Measurements from ENCODE around the gene CIDEB. TPM values are rescaled to one million over a fixed set of nuclear protein-coding genes. Genes with fewer than 3 reads are reported as not detected.

CIDEB gene
- total and polyA plus RNA-seq, 10 of the 15 experiments (the other 5 are each of a cell fraction or from before 2014, with no cell fraction given): 0.34 to 6.3 (median 3.2) TPM

DNA sequence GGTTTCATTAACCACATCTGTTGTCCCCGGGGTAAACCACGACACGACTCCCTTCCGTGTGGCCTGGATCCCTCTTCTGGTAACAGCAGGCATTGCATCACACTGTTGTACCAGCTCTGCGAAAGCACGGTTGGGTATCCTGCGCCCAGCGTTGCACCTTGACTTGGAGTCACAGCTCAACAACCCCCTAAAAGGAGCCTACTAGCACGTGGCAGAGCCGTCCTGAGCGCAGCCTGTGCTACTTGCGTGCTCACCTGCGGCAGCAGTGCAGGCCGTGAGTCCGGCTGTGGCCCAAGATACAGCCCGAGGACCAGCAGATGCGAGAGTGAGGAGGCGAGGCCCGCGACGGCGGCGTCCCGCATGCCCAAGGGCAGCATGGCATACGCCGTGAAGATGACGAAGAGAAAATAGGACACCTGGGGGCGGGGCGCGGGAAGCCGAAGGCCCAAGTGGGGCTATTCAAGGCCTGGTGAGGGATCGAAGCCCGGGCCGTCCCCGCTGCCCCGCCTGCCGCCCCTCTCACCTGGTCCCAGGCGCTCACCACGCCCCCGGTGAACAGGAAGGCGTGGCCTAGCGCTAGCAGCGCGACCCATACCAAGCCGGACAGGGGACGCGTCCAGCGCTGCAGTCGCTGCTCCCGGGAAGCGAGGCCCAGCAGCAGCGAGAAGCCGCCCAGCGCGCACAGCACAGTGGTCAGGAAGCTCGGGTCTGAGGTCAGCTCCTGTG lies 24.7 kb upstream of the CIDEB start (continued):
- TF ChIP-seq ZNF384 (IDR thresholded peaks at IDR 0.05; ENCODE audit: borderline replicate concordance, low read depth, low read length): peak; percentile 95
- TF ChIP-seq JUND (IDR thresholded peaks at IDR 0.05; ENCODE audit: low read depth, low read length): no peak
- TF ChIP-seq TCF7 (IDR thresholded peaks at IDR 0.05; ENCODE audit: borderline replicate concordance): no peak
- TF ChIP-seq, protein P1, sequence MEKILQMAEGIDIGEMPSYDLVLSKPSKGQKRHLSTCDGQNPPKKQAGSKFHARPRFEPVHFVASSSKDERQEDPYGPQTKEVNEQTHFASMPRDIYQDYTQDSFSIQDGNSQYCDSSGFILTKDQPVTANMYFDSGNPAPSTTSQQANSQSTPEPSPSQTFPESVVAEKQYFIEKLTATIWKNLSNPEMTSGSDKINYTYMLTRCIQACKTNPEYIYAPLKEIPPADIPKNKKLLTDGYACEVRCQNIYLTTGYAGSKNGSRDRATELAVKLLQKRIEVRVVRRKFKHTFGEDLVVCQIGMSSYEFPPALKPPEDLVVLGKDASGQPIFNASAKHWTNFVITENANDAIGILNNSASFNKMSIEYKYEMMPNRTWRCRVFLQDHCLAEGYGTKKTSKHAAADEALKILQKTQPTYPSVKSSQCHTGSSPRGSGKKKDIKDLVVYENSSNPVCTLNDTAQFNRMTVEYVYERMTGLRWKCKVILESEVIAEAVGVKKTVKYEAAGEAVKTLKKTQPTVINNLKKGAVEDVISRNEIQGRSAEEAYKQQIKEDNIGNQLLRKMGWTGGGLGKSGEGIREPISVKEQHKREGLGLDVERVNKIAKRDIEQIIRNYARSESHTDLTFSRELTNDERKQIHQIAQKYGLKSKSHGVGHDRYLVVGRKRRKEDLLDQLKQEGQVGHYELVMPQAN (conservative IDR thresholded peaks at IDR 0.05): no peak
- no peak for TF ChIP-seq PML (IDR thresholded peaks at IDR 0.05; ENCODE audit: low read length)
- TF ChIP-seq CBX5 (IDR thresholded peaks at IDR 0.05; ENCODE audit: low read depth): no peak
- TF ChIP-seq, protein P2, sequence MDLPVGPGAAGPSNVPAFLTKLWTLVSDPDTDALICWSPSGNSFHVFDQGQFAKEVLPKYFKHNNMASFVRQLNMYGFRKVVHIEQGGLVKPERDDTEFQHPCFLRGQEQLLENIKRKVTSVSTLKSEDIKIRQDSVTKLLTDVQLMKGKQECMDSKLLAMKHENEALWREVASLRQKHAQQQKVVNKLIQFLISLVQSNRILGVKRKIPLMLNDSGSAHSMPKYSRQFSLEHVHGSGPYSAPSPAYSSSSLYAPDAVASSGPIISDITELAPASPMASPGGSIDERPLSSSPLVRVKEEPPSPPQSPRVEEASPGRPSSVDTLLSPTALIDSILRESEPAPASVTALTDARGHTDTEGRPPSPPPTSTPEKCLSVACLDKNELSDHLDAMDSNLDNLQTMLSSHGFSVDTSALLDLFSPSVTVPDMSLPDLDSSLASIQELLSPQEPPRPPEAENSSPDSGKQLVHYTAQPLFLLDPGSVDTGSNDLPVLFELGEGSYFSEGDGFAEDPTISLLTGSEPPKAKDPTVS (IDR thresholded peaks at IDR 0.05; ENCODE audit: low read depth, low read length): no peak
- TF ChIP-seq SP1 (IDR thresholded peaks at IDR 0.05; ENCODE audit: low read depth, low read length): no peak
- TF ChIP-seq, protein P3, sequence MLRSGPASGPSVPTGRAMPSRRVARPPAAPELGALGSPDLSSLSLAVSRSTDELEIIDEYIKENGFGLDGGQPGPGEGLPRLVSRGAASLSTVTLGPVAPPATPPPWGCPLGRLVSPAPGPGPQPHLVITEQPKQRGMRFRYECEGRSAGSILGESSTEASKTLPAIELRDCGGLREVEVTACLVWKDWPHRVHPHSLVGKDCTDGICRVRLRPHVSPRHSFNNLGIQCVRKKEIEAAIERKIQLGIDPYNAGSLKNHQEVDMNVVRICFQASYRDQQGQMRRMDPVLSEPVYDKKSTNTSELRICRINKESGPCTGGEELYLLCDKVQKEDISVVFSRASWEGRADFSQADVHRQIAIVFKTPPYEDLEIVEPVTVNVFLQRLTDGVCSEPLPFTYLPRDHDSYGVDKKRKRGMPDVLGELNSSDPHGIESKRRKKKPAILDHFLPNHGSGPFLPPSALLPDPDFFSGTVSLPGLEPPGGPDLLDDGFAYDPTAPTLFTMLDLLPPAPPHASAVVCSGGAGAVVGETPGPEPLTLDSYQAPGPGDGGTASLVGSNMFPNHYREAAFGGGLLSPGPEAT (IDR thresholded peaks at IDR 0.05; ENCODE audit: low read depth): no peak
- TF ChIP-seq RELA (IDR thresholded peaks at IDR 0.05; ENCODE audit: borderline replicate concordance, partially characterized antibody): no peak
- TF ChIP-seq ZNF217 (IDR thresholded peaks at IDR 0.05): no peak
- TF ChIP-seq, protein P4, sequence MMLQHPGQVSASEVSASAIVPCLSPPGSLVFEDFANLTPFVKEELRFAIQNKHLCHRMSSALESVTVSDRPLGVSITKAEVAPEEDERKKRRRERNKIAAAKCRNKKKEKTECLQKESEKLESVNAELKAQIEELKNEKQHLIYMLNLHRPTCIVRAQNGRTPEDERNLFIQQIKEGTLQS (IDR thresholded peaks at IDR 0.05; ENCODE audit: borderline replicate concordance, extremely low read depth, low read depth, low read length): no peak
- TF ChIP-seq, protein P5, sequence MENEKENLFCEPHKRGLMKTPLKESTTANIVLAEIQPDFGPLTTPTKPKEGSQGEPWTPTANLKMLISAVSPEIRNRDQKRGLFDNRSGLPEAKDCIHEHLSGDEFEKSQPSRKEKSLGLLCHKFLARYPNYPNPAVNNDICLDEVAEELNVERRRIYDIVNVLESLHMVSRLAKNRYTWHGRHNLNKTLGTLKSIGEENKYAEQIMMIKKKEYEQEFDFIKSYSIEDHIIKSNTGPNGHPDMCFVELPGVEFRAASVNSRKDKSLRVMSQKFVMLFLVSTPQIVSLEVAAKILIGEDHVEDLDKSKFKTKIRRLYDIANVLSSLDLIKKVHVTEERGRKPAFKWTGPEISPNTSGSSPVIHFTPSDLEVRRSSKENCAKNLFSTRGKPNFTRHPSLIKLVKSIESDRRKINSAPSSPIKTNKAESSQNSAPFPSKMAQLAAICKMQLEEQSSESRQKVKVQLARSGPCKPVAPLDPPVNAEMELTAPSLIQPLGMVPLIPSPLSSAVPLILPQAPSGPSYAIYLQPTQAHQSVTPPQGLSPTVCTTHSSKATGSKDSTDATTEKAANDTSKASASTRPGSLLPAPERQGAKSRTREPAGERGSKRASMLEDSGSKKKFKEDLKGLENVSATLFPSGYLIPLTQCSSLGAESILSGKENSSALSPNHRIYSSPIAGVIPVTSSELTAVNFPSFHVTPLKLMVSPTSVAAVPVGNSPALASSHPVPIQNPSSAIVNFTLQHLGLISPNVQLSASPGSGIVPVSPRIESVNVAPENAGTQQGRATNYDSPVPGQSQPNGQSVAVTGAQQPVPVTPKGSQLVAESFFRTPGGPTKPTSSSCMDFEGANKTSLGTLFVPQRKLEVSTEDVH (IDR thresholded peaks at IDR 0.05; ENCODE audit: low read depth, partially characterized antibody): no peak
- TF ChIP-seq POLR2AphosphoS2 (IDR thresholded peaks at IDR 0.05; ENCODE audit: low read depth, low read length): no peak
- 0 out of 2 replicates have a peak, but pooled peaks have one; percentile 22 for TF ChIP-seq LARP7 (IDR thresholded peaks at IDR 0.05)
- TF ChIP-seq IKZF1 (conservative IDR thresholded peaks at IDR 0.05): no peak
- peak; percentile 59 for TF ChIP-seq CREB1 (IDR thresholded peaks at IDR 0.05; ENCODE audit: low read depth)
- TF ChIP-seq, protein P6, sequence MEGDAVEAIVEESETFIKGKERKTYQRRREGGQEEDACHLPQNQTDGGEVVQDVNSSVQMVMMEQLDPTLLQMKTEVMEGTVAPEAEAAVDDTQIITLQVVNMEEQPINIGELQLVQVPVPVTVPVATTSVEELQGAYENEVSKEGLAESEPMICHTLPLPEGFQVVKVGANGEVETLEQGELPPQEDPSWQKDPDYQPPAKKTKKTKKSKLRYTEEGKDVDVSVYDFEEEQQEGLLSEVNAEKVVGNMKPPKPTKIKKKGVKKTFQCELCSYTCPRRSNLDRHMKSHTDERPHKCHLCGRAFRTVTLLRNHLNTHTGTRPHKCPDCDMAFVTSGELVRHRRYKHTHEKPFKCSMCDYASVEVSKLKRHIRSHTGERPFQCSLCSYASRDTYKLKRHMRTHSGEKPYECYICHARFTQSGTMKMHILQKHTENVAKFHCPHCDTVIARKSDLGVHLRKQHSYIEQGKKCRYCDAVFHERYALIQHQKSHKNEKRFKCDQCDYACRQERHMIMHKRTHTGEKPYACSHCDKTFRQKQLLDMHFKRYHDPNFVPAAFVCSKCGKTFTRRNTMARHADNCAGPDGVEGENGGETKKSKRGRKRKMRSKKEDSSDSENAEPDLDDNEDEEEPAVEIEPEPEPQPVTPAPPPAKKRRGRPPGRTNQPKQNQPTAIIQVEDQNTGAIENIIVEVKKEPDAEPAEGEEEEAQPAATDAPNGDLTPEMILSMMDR (IDR thresholded peaks at IDR 0.05 in 2 of 3, conservative IDR thresholded peaks at IDR 0.05 in 1 of 3; ENCODE audit: control insufficient read depth in 2 of 3, extremely low read depth in 1 of 3, insufficient read depth in 1 of 3, low read depth in 3 of 3, low read length in 3 of 3): peak; percentile 80 to 86 (median 85)
